ENCODE measurements around the gene RDH16.
"Not testable (repeated sequence)": the region's sequence is repeated elsewhere in the genome, so short reads cannot be mapped to it uniquely, and the experiment has no call there.

Gene RDH16

GRCh38 chr12:56988207-56988739 is 30.9 kb upstream of the RDH16 start:
- DNase-seq, result no peak

GRCh38 chr12:56987551-56988053 is 30.2 kb upstream of the RDH16 start:
- DNase-seq, result peak; percentile 50 to 67

GRCh38 chr12:56987011-56987410 is 29.6 kb upstream of the RDH16 start:
- DNase-seq, result no peak

GRCh38 chr12:56985714-56986113 is 28.3 kb upstream of the RDH16 start:
- not testable (repeated sequence) for DNase-seq

- DNase-seq, result no peak
These were observed 26.0 kb upstream of the RDH16 start for GRCh38 chr12:56983386-56983785.

- not testable (repeated sequence) for DNase-seq
These were observed 25.3 kb upstream of the RDH16 start for GRCh38 chr12:56982578-56983236.

- DNase-seq, result no peak
These were observed 23.6 kb upstream of the RDH16 start for GRCh38 chr12:56980941-56981530.

- DNase-seq, result no peak
These were observed 22.9 kb upstream of the RDH16 start for GRCh38 chr12:56980268-56980667.

GRCh38 chr12:56979628-56980027 is 22.2 kb upstream of the RDH16 start:
- DNase-seq, result no peak

GRCh38 chr12:56978397-56979138 is 21.2 kb upstream of the RDH16 start:
- no peak for DNase-seq

GRCh38 chr12:56977361-56977760 is 20.0 kb upstream of the RDH16 start:
- DNase-seq, result not testable (repeated sequence)

- not testable (repeated sequence) for DNase-seq
These were observed 16.8 kb upstream of the RDH16 start for GRCh38 chr12:56974224-56974623.

- not testable (repeated sequence) for DNase-seq
These were observed 11.5 kb upstream of the RDH16 start for GRCh38 chr12:56968910-56969309.

GRCh38 chr12:56965997-56966642 is 8.7 kb upstream of the RDH16 start:
- peak; percentile 6 to 45 for DNase-seq

- DNase-seq, result not testable (repeated sequence)
These were observed 7.7 kb upstream of the RDH16 start for GRCh38 chr12:56965124-56965523.

- not testable (repeated sequence) for DNase-seq
These were observed 6.1 kb upstream of the RDH16 start for GRCh38 chr12:56963557-56963956.

- DNase-seq, result not testable (repeated sequence)
These were observed 4.8 kb upstream of the RDH16 start for GRCh38 chr12:56962247-56962646.

GRCh38 chr12:56958422-56958821 is 1.0 kb upstream of the RDH16 start:
- no peak for DNase-seq

- DNase-seq, result no peak
These were observed 1.7 kb downstream of the RDH16 start for GRCh38 chr12:56955631-56956256.

GRCh38 chr12:56954958-56955355 is 2.5 kb downstream of the RDH16 start:
- no peak for DNase-seq

GRCh38 chr12:56954057-56954957 is 3.1 kb downstream of the RDH16 start:
- no peak for DNase-seq
